HG03025 (cell line): ENCODE measurements around the gene TNRC6C.

Experiments
- ATAC-seq: cut with Tn5 transposase; IDR thresholded peaks from one replicate; pipeline ENCODE4 v1.9.1; 2021; ENCODE audit warnings: mild to moderate bottlenecking, moderate library complexity; ENCODE audit not compliant: unreplicated experiment, low FRiP score

TNRC6C gene

GRCh38 chr17:78146881-78147280 lies 188.4 kb downstream of the TNRC6C start:
- ATAC-seq, result no peak

GRCh38 chr17:78147315-78147998 lies 189.0 kb downstream of the TNRC6C start:
- no peak for ATAC-seq

- no peak for ATAC-seq
These were observed 189.9 kb downstream of the TNRC6C start for GRCh38 chr17:78148286-78149016.

- ATAC-seq, result no peak
These were observed 193.1 kb downstream of the TNRC6C start for GRCh38 chr17:78151514-78152008.

- ATAC-seq, result no peak
These were observed 196.7 kb downstream of the TNRC6C start for GRCh38 chr17:78154903-78155811.
